Bone marrow (tissue), 2 donors: Measurements from ENCODE around the gene TRIO.
A peak's percentile ranks its signal among the peaks of the same experiment; 100 is the strongest.

Experiments used
- DNase-seq, 2 donors: peaks; one replicate each; lab custom pipeline; 2025; lab: John Stamatoyannopoulos, UW

Gene TRIO

DNA sequence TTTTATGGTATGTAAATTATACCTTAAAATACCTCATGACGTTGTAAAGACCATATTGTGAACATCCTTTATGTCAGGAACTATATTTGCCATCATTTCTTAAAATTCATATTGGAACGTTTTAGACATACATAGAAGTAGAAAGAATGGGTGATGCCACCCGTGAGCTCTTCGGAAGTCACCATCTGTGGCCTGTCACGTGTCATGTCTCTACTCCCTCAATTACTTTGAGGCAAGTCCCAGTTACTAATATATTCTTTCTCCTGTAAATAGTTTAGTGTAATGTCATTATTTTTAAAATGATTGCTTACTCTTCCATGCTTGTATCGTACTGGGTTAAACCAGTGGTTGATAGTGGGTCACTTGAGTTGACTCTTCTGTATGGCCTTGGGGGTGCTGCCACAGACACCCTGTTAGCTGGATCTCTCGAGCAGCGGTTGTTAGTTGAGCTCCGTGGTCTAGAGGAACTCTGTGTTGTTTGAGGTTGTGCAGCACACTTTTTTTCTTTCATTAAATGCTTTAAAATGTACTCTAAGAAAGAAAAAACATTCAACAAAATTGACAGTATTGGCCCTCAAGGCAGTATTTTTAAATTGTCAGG is 66.2 kb downstream of the TRIO start:
- no peak for DNase-seq

DNA sequence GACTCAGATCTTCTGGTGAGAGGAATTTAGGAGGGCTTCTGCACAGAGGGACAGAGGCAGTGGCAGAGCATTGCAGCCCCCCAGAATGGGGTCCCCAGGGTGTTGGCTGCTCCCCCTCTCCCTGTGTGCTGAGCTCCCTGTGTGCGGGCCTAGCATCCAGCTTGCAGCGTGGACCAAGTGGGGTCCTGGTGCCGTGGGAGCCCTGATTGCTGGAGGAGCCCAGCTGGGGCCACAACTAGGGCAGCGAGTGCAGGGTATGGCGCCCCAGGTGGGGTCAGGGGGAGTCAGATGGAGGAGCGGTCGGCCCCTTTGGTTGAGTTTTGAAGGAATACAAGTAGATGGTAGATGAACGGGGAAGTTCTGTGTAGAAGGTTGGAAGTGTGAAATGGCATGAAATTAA is 66.7 kb downstream of the TRIO start:
- DNase-seq: no peak

DNA sequence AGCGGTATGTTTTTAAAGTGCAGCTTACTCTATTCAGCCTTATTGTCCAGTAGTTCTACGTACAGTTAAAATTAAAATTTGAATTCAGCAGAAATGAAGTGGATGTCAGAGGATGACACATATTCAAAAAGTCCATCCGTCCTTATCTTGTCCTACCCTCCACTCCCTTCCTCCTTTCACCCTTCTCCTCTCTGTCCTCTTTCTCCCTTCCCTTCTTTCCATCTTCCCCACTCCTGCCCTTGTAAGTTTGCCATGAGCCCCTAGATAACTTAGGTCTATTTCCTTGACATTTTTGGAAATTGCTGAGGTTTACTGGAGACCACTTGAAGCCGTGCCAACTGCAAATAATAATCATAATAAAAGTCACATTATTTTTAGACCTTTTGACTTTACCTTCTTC is 67.6 kb downstream of the TRIO start:
- DNase-seq: no peak

DNA sequence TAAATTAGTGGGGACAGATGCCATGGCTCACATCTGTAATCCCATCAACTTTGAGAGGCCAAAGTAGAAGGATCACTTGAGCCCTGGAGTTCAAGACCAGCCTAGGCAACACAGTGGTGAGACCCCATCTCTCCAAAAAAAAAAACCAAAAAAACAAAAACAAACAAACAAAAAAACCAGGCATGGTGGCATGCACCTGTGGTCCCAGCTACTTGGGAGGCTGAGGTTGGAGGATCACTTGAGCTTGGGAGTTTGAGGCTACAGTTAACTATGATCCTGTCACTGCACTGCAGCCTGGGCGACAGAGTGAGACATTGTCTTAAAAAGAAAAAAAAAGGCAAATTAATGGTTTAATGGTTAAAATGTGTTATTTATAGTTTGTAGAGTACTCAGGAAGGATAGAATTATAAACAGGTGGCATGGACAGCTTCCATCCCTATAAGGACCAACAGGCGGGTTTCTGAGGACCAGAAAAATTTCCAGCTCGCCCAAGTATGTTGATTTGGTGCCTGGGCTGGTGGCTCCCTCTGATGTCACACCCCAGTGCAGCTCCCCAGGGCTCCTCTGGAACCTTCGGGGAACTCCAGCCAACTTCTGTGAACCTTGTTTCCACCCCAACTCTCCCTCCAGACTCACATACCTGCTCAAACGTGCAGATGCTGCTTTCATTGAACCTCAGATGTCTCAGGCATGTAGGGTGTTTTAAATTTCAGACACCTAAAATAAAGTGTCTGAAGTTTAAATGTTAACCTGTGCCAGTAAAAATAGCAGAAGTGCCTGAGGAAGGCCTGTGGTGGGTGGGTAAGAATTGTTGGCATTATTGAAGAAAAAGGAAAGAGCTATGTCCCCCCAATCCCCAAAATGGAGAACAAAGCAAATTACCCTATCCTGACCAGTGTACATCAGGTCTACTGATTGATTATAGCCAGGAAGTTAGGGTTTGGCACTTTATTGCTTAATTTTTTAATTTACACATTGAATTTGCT is 69.0 kb downstream of the TRIO start:
- DNase-seq: peak in 1 of 2 donors; percentile 27

DNA sequence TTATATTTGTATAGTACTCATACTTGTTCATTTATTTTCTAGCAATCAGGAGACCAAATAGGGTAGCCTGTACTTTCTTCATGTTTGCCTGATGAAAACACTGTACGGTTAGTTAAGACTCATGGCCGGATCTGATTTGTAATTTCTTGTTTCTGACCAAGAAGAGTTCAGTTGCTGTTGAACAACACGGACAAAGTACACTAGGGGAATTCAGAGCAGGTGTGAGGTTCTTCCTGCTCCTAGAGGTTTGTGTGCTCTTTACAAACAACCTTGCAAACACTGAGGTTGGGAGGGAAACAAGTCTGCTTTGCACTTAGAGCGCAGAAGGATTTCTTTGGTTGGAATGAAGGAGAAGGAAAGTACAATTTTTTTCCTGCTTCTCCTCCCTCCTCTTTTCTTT is 69.7 kb downstream of the TRIO start:
- no peak for DNase-seq

DNA sequence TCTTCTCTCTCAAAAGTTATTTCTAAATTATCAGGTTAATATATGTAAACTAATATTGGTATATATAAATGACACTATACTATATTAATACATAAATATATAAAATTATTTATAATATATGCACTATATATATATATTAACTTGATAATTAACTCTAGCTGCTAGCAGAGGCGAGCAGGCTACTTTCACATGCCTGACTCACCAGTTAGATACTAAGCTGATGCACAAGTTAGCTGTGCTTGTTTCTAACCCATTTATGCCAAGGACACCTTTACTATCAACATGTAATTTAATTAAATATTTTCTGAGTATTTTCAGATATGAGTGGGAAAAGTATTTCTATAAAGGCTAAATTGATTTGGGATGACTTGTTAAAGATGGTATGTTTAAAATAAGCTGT is 70.1 kb downstream of the TRIO start:
- DNase-seq: no peak

DNA sequence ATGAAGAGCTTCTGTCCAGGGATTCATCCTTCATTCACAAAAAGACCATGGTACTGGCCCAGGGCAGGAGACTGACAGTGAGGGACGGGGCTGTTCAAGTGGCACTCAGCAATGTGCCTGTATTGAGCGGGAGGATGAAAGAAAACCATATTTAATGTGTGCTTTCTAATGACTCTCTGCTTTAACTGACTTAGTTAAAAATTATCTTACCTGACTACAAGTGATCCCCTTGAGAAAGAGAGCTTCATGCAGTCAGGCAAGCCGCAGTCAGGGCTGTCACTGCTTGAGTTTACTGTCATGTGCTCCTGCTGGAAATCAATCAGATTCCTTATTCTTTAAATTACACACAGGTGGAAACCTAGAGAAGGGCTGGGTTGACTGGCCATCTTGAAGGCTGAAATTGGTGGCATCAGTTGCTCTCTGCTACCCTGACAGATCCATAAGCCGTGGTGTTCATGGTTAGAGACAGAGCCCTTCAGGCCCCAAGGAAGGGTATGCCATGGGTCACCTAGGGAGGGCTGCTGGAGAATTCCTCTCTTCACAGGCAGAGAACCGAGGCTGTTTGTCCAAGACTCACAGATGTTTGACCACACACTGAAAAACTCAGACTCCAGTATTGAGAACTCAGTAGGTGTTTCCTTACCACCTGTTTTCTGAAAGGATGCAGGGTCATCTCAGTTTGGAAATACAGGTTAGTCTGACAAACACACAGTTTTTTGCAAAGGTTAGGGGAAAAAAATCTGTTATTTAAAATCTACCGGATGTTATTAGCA is 70.9 kb downstream of the TRIO start:
- no peak for DNase-seq

DNA sequence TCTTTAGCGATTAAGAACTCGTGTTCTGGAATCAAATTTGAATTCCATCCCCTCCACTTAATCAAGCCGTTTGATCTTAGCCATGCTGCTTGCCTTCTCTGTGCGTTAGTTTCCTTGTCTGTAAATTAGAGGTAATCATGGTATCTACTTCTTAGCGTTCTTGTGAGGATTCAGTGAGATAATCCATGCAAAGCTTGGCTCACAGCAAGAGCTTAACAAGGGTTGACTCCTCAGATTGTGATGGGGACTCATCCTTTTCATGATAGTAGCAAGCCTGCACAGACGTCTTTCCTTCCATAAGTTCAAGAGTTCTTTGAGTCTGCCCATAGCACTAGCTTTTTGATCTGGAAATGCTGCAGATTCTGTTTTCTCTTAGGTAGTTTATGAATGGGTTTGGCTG is 72.8 kb downstream of the TRIO start:
- no peak for DNase-seq

DNA sequence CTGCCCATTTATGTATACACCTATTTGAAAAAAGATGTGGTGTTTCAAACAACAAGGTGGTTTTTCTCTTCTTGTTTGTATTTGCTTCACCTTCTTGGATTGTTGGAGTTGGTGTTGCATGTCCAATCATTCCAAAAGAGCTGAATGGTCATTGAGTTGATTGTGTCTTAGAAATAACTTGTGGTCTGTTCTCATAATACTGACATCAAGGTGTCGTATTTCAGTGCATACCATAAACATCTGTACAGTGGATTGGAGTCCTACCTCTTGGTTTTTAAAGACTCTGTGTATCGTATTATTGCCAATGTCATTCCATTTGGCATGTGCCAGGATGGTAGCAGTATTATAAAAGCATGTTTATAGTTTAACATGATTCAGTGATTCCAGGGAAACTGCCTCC is 73.2 kb downstream of the TRIO start:
- no peak for DNase-seq

DNA sequence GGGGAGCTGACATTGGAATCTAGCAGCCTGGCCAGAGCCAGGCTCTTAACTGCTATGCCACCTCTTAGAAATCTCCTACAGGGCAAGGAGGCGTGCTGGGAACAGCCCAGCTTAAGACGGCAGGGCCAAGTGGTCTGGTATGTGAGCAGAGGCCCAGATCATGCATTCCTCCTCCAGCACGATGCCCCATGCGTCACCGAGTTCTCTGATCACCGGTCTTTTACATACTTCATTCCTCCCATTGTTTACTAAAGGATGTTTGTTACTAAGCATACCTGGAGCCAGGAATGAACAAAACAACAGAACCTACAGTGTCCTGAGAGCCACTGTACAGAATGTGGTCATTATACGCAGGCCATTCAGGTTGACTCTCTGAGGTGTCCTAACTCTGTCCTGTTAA is 73.8 kb downstream of the TRIO start:
- DNase-seq: no peak

DNA sequence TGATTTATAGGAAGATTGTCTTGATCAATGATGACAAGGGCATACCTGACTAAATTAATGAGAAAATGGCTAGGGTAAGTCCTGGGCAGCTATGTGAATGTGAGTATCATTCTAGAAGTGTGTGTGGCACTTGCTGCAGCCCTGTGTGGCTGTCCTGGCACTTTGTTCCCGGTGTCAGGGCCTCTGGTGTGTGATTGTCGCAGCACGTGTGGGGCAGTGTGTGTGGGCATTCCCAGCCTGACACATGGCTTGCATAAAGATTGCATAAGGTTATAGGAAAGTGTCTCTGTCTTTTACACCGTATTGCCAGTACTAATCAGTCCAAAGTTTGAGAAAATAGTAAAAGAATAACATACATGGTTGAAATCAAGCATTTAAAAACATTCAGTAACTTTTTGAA is 74.4 kb downstream of the TRIO start:
- DNase-seq: no peak

DNA sequence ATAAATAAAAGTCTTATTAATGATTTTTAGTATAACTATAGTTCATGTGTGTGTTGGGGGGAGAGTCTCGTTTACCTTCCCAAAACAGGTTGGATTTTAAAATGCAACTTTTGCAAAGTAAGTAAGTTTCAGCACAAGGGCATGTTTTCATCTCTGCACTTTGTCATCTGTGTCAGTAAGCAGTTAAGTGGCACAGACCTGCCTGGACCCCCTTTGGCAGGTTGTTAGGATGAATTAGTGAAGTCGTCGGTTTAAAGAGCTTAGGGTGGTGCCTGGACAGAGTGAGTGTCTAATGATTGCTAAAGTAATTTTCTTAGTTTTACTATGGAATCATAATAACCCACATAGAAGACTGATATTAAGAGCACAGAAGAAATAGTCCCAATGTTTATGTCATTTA is 74.9 kb downstream of the TRIO start:
- DNase-seq: no peak

DNA sequence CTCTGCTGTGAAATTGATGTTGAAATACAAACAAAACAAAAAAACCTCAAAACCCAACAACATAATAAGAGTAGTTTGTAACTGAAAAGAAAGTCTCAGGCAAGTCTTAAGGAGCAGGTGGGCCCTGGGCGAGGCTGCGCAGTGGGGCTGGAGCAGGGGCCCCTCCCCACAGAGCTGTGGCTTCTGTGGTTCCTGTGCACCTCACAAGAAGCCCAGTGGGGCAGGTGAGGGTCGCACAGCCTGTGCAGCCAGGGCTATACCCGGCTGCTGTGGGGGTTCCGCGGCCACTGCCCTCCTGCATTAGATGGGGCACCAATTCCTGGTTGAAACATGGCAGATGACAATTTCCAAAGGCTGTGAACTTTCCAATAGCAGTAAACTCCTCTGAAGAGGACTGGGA is 75.3 kb downstream of the TRIO start:
- DNase-seq: no peak

DNA sequence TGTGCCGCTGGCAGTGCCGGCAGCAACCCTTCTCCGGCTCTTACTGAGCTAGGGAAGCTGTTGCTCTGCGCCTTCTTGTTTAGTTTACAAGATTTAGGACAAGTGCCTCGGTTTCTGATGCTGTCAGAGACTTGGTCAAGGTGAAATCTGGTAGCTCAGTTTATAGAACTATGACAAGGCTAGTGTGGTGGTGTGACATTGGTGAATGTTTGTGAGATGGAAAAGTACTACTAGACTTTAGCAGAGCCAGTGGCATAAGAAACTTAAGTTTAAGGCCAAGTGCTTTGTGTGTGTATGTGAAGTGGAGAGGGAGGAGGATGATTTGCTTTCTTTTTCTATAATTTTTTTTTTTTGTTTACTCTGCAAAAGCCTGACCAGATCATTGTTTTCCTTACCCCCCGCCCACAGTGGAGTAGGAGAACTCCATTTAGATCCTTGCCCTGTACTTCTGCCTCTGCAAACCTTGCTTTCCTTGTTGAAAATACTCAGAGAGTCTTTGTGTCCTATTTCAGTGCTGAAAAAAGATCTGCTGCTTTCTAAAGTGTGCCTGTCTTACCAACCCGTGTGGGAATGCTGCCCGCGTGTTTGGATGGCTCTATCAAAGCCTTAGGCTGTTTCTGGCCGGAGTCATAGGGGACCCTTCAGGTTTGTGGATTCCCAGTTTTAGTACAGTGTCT is 75.9 kb downstream of the TRIO start:
- no peak for DNase-seq

DNA sequence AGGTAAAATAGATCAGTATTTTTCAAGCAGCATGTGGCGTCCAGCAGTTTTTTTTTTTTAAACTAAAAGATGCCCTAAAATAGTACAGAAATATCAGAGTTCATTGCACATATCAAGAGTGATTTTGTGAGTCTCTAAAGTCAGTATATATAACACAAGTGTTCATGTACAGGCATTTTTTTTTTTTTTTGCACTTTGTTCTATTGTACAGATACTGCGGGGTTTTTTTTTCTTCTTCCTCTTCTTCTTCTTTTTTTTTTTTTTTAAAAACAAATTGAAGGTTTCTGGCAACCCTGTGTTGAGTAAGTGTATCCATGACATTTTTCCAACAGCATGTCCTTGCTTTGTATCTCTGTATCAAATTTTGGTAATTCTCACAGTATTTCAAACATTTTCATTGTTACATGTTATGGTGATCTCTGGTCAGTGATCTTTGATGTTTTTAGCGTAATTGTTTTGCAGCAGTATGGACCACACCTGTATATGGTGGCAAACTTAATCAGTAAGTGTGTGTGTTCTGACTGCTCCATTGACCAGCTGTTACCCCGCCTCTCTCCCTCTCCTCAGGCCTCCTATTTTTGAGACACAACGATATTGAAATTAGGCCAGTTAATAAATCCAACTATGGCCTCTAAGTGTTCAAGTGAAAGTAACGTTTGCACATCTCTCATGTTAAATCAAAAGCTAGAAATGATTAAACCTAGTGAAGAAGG is 76.8 kb downstream of the TRIO start:
- no peak for DNase-seq

DNA sequence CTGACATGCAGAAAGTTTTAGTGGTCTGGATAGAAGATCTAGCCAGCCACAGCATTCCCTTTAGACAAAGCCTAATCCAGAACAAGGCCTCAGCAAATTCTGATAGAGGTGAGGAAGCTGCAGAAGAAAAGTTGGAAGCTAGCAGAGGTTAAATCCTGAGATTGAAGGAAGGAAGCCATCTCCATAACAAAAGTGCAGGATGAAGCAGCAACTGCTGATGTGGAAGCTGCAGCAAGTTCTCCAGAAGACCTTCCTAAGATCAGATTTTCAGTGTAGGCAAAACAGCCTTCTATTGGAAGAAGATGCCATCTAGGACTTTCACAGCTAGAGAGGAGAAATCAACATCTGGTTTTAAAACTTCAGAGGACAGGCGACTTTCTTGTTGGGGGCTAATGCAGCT is 77.5 kb downstream of the TRIO start:
- DNase-seq: no peak

DNA sequence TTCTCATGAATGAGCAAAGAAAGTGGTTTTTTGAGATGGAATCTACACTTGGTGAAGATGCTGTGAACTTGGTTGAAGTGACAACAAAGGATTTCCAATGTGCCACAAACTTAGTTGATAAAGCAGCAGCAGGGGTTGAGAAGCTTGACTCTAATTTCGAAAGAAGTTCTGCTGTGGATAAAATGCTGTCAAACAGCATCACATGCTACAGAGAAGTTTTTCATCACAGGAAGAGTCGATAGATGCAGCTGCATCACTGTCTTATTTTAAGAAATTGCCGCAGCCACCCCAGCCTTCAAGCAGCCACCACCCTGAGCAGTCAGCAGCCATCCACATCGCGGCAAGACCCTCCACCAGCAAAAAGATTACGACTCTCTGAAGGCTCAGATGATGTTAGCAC is 78.6 kb downstream of the TRIO start:
- DNase-seq: no peak

DNA sequence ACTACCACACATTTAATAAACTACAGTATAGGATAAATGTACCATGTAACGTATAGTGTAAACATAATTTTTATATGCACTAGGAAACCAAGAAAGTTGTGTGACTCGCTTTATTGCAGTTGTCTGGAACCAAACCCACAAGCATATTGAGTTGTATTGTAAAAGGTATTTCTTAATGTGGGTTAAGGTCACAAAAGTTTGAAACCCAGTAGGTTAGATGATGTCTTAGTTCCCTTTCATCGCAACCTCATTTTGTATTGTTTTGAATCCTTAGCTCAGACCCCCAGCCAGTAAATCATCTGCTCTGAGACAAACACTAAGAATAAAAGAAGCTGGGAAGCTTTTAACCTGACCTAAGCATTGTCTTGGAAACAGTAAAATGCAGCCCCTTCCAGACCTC is 79.1 kb downstream of the TRIO start:
- no peak for DNase-seq

DNA sequence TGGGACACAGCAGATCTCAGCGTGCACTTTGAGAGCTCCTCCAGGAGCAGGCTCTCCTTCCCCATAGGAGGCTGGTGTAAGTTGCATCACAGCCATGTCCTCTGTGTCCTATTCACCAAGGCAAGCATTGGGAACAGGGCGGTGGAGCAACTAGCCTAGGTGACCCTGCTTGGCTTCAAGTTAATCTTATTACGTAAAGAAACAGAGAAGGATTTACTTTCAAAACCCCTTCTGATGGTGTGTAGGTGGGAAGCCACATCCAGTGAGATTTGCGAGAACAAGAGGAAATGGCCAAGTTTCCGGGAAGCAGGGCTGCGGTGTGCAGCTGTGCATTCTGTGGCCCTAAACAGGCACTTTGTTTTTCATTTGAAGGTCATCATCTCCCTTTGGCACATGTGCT is 80.2 kb downstream of the TRIO start:
- DNase-seq: no peak

DNA sequence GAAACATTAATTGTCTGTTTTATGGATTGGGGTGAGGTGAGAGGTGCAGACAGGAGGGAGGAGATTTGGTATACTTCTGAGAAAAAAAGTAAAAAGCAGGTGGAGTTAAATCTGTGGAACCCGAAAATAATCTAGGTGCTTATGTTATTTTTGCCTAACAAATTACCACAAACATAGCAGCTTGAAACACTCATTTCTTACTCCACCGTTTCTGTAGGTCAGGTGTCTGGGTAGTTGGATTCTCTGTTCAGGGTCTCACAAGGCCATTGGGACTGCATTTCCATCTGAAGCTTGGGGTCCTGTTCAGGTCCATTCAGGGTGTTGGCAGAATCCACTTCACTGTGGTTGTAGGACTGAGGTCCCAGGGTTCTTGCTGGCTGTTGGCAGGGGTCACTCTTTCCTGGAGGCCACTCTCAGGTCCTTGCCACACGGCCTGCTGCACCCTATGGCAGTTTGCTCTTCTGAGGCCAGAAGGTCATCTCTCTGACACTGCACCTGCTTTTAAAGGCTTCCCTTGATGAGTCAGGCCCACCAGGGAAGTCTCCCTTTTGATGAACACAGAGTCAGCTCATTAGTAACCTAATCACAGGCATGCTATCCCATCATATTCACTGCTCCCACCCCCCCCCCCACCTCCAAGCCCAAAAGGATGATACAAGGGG is 82.2 kb downstream of the TRIO start:
- no peak for DNase-seq

DNA sequence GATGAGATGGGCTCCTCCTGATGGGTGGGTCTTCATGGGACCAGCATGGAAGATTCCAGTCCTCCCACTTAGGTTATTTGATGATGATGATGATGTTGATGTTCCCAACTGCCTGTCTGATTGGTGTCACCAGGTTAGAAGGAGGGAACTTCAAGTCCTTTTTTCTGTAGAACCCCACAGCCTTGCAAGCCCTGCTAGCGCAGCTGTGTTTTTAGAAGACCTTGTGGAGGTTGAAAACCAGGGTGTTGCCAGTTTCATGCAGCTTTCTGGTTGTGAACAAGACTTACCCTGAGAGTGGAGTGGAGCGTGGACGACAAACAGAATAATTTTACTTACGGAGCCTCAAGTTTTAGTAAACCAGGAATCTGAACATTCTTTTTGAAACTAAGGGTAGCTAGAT is 83.0 kb downstream of the TRIO start:
- no peak for DNase-seq
